MCF 10A (cell line): ENCODE data around the gene PHF21B. TPM values are rescaled to one million over a fixed set of nuclear protein-coding genes. Genes with fewer than 3 reads are reported as not detected.

Experiments used
- BruUV-seq: library from RNA; stranded (reverse); fragments of 400-500 nt; replicated peaks from 2 replicates; lab custom pipeline; 2021; lab: Mats Ljungman, UMichigan
- CTCF ChIA-PET: fragments of 300-600 bp; sonication (Branson Sonifier 250); formaldehyde crosslinking; extraction: SDS; loops from one replicate; lab custom pipeline; 2021; ENCODE audit warnings: antibody characterized with exemption, inconsistent platforms; lab: Yijun Ruan, JAX
- POLR2A ChIA-PET: fragments of 300-600, 350-650 bp; sonication (Branson Sonifier 250); formaldehyde crosslinking; extraction: SDS; loops from one replicate; lab custom pipeline; 2020; ENCODE audit warnings: antibody characterized with exemption, inconsistent platforms; lab: Yijun Ruan, JAX
- DNase-seq: peaks from one replicate; pipeline ENCODE4 v3.0.0-alpha.2; 2018; ENCODE audit not compliant: unreplicated experiment
- H3K27ac Mint-ChIP-seq: one replicate; pipeline ENCODE4 v1.8.0; 2022; ENCODE audit warnings: mild to moderate bottlenecking, low read depth, mixed read lengths; ENCODE audit not compliant: unreplicated experiment
- H3K27me3 Mint-ChIP-seq: one replicate; pipeline ENCODE4 v1.8.0; 2022; ENCODE audit warnings: mixed read lengths; ENCODE audit not compliant: insufficient read depth, unreplicated experiment
- H3K36me3 Mint-ChIP-seq: one replicate; pipeline ENCODE4 v1.8.0; 2022; ENCODE audit warnings: mild to moderate bottlenecking, moderate library complexity, mixed read lengths; ENCODE audit not compliant: insufficient read depth, unreplicated experiment
- H3K4me1 Mint-ChIP-seq: one replicate; pipeline ENCODE4 v1.8.0; 2022; ENCODE audit warnings: mixed read lengths; ENCODE audit not compliant: insufficient read depth, unreplicated experiment
- H3K4me3 Mint-ChIP-seq: one replicate; pipeline ENCODE4 v1.8.0; 2022; ENCODE audit warnings: mild to moderate bottlenecking, moderate library complexity, mixed read lengths; ENCODE audit not compliant: unreplicated experiment
- H3K9me3 Mint-ChIP-seq: one replicate; pipeline ENCODE4 v1.8.0; 2022; ENCODE audit warnings: mixed read lengths; ENCODE audit not compliant: unreplicated experiment
- CTCF ChIP-seq: fragments of 200-600 bp; IDR thresholded peaks from one replicate; pipeline ENCODE4 v1.8.0; 2022; ENCODE audit warnings: antibody characterized with exemption, mild to moderate bottlenecking; ENCODE audit not compliant: unreplicated experiment
- intact Hi-C: fragments of 100-400 bp; cut with micrococcal nuclease; formaldehyde crosslinking; loops from 2 replicates; pipeline ENCODE4 v1.14.1; 2022
- total RNA-seq: library from RNA; stranded (reverse); gene quantifications from 2 replicates; pipeline ENCODE4 v1.2.3, GENCODE V29; 2022

Gene PHF21B
- total RNA-seq, 1 experiment from 2014 or later, result 0.75 TPM

- intact Hi-C loops, result loop anchor here (10.0 kb wide), 2 partner anchors 192 to 292 kb away; partner anchors contain the start of gene NUP50
- BruUV-seq, result no TSS peak
- ChIA-PET CTCF (interaction anchor here (0.7 to 1.8 kb wide), 3 partner anchors 8 to 1435 kb away, joined by 3 to 6 read pairs (median 3); no protein-coding TSS in a partner anchor), POLR2A (no interaction called here)
- Mint-ChIP-seq H3K36me3 (no peaks in the 10 kb centered on the region), H3K27me3 (peaks cover 24% of the 10 kb centered on the region), H3K9me3 (no peaks in the 10 kb centered on the region), H3K27ac (no peak overlapping the region), H3K4me1 (no peaks in the 10 kb centered on the region), H3K4me3 (no peak overlapping the region)
- TF ChIP-seq CTCF, result no peak
- no peak for DNase-seq
These were observed 37.3 kb downstream of the PHF21B start for GRCh38 chr22:44972363-44973083.

GRCh38 chr22:44971651-44972362, 38.0 kb downstream of the PHF21B start:
- no peak for DNase-seq
- Mint-ChIP-seq H3K9me3 (no peaks in the 10 kb centered on the region), H3K27me3 (peaks cover 24% of the 10 kb centered on the region), H3K36me3 (no peaks in the 10 kb centered on the region), H3K4me3 (no peak overlapping the region), H3K4me1 (no peaks in the 10 kb centered on the region), H3K27ac (no peak overlapping the region)
- intact Hi-C loops, result loop anchor here (10.0 kb wide), 2 partner anchors 193 to 293 kb away; partner anchors contain the start of gene NUP50
- no peak for TF ChIP-seq CTCF
- CTCF ChIA-PET, result interaction anchor here (0.7 to 1.8 kb wide), 2 partner anchors 124 to 1436 kb away, joined by 3 to 6 read pairs; no protein-coding TSS in a partner anchor
- POLR2A ChIA-PET, result no interaction called here
- no TSS peak for BruUV-seq

- Mint-ChIP-seq H3K4me1 (no peaks in the 10 kb centered on the region), H3K27ac (no peak overlapping the region), H3K9me3 (no peaks in the 10 kb centered on the region), H3K36me3 (no peaks in the 10 kb centered on the region), H3K4me3 (no peak overlapping the region), H3K27me3 (peaks cover 24% of the 10 kb centered on the region)
- intact Hi-C loops, result loop anchor here (10.0 kb wide), 2 partner anchors 195 to 295 kb away; partner anchors contain the start of gene NUP50
- CTCF ChIA-PET, result interaction anchor here (0.6 kb wide), 1 partner anchor 102 kb away, joined by 3 read pairs; no protein-coding TSS in a partner anchor
- POLR2A ChIA-PET, result no interaction called here
- no peak for DNase-seq
- no peak for TF ChIP-seq CTCF
- no TSS peak for BruUV-seq
These were observed 39.5 kb downstream of the PHF21B start for GRCh38 chr22:44970291-44970690.

GRCh38 chr22:44969817-44970216, 40.0 kb downstream of the PHF21B start:
- POLR2A ChIA-PET, result no interaction called here
- intact Hi-C loops, result loop anchor here (10.0 kb wide), 2 partner anchors 195 to 295 kb away; partner anchors contain the start of gene NUP50
- Mint-ChIP-seq H3K27me3 (peaks cover 24% of the 10 kb centered on the region), H3K4me3 (no peak overlapping the region), H3K27ac (no peak overlapping the region), H3K9me3 (no peaks in the 10 kb centered on the region), H3K4me1 (no peaks in the 10 kb centered on the region), H3K36me3 (no peaks in the 10 kb centered on the region)
- CTCF ChIA-PET, result interaction anchor here (0.6 kb wide), 1 partner anchor 102 kb away, joined by 3 read pairs; no protein-coding TSS in a partner anchor
- no TSS peak for BruUV-seq
- no peak for DNase-seq
- no peak for TF ChIP-seq CTCF
